ENCODE results near the gene NPHS1.

Gene NPHS1

GRCh38 chr19:35885225-35885738 lies 33.0 kb upstream of the NPHS1 start:
- H3K27ac ChIP-seq = no peak overlapping the region
- no peak for DNase-seq (ENCODE audit: low read depth, low spot score)
- TF ChIP-seq POLR2AphosphoS5 (IDR thresholded peaks at IDR 0.05; ENCODE audit: borderline replicate concordance, low read depth, low read length) (no peak), EZH2 (IDR thresholded peaks at IDR 0.05) (no peak), FOXP2 (optimal IDR thresholded peaks at IDR 0.05; ENCODE audit: control extremely low read depth, extremely low read length, insufficient read depth) (no peak)
- H3K36me3 ChIP-seq (ENCODE audit: insufficient read depth, low read length) = peaks cover 6% of the 10 kb centered on the region; the same call in 1 of the 2 replicates
- no peak overlapping the region for H3K9ac ChIP-seq (ENCODE audit: insufficient read length)
- H3K4me3 ChIP-seq = no peak overlapping the region
- no peaks in the 10 kb centered on the region for H3K9me3 ChIP-seq (ENCODE audit: low read depth, low read length)

GRCh38 chr19:35883882-35884281 lies 31.6 kb upstream of the NPHS1 start:
- Histone ChIP-seq H3K9me3 (ENCODE audit: low read depth, low read length) (no peaks in the 10 kb centered on the region), H3K36me3 (ENCODE audit: insufficient read depth, low read length) (no peaks in the 10 kb centered on the region; the same call in 1 of the 2 replicates), H3K27ac (no peak overlapping the region), H3K4me3 (no peak overlapping the region), H3K9ac (ENCODE audit: insufficient read length) (no peak overlapping the region)
- DNase-seq (ENCODE audit: low read depth, low spot score) = no peak
- no peak for TF ChIP-seq POLR2AphosphoS5 (IDR thresholded peaks at IDR 0.05; ENCODE audit: borderline replicate concordance, low read depth, low read length)
- TF ChIP-seq EZH2 (IDR thresholded peaks at IDR 0.05) = no peak
- no peak for TF ChIP-seq FOXP2 (optimal IDR thresholded peaks at IDR 0.05; ENCODE audit: control extremely low read depth, extremely low read length, insufficient read depth)

GRCh38 chr19:35882114-35882832 lies 30.0 kb upstream of the NPHS1 start:
- H3K9ac ChIP-seq (ENCODE audit: insufficient read length) = no peak overlapping the region
- H3K36me3 ChIP-seq (ENCODE audit: insufficient read depth, low read length) = no peaks in the 10 kb centered on the region
- no peaks in the 10 kb centered on the region for H3K9me3 ChIP-seq (ENCODE audit: low read depth, low read length)
- no peak overlapping the region for H3K27ac ChIP-seq
- H3K4me3 ChIP-seq = no peak overlapping the region
- DNase-seq (ENCODE audit: low read depth, low spot score) = no peak
- TF ChIP-seq EZH2 (IDR thresholded peaks at IDR 0.05) (no peak), POLR2AphosphoS5 (IDR thresholded peaks at IDR 0.05; ENCODE audit: borderline replicate concordance, low read depth, low read length) (no peak), FOXP2 (optimal IDR thresholded peaks at IDR 0.05; ENCODE audit: control extremely low read depth, extremely low read length, insufficient read depth) (no peak)

- Histone ChIP-seq H3K9ac (ENCODE audit: insufficient read length) (no peak overlapping the region), H3K9me3 (ENCODE audit: low read depth, low read length) (no peaks in the 10 kb centered on the region), H3K36me3 (ENCODE audit: insufficient read depth, low read length) (no peaks in the 10 kb centered on the region), H3K4me3 (no peak overlapping the region), H3K27ac (no peak overlapping the region)
- DNase-seq (ENCODE audit: low read depth, low spot score) = no peak
- no peak for TF ChIP-seq POLR2AphosphoS5 (IDR thresholded peaks at IDR 0.05; ENCODE audit: borderline replicate concordance, low read depth, low read length)
- TF ChIP-seq FOXP2 (optimal IDR thresholded peaks at IDR 0.05; ENCODE audit: control extremely low read depth, extremely low read length, insufficient read depth) = no peak
- TF ChIP-seq EZH2 (IDR thresholded peaks at IDR 0.05) = no peak
Measured at GRCh38 chr19:35879770-35880317, 27.5 kb upstream of the NPHS1 start.

GRCh38 chr19:35879068-35879467 lies 26.8 kb upstream of the NPHS1 start:
- no peaks in the 10 kb centered on the region for H3K9me3 ChIP-seq (ENCODE audit: low read depth, low read length)
- H3K27ac ChIP-seq = no peak overlapping the region
- no peaks in the 10 kb centered on the region for H3K36me3 ChIP-seq (ENCODE audit: insufficient read depth, low read length)
- DNase-seq (ENCODE audit: low read depth, low spot score) = no peak
- TF ChIP-seq POLR2AphosphoS5 (IDR thresholded peaks at IDR 0.05; ENCODE audit: borderline replicate concordance, low read depth, low read length) = no peak
- TF ChIP-seq FOXP2 (optimal IDR thresholded peaks at IDR 0.05; ENCODE audit: control extremely low read depth, extremely low read length, insufficient read depth) = no peak
- no peak overlapping the region for H3K4me3 ChIP-seq
- no peak overlapping the region for H3K9ac ChIP-seq (ENCODE audit: insufficient read length)

- Histone ChIP-seq H3K27ac (no peak overlapping the region), H3K9me3 (ENCODE audit: low read depth, low read length) (no peaks in the 10 kb centered on the region), H3K9ac (ENCODE audit: insufficient read length) (no peak overlapping the region), H3K36me3 (ENCODE audit: insufficient read depth, low read length) (no peaks in the 10 kb centered on the region), H3K4me3 (no peak overlapping the region)
- TF ChIP-seq FOXP2 (optimal IDR thresholded peaks at IDR 0.05; ENCODE audit: control extremely low read depth, extremely low read length, insufficient read depth) (no peak), EZH2 (IDR thresholded peaks at IDR 0.05) (no peak), POLR2AphosphoS5 (IDR thresholded peaks at IDR 0.05; ENCODE audit: borderline replicate concordance, low read depth, low read length) (no peak)
- no peak for DNase-seq (ENCODE audit: low read depth, low spot score)
Measured at GRCh38 chr19:35874392-35874930, 22.2 kb upstream of the NPHS1 start.

GRCh38 chr19:35872180-35872579 lies 19.9 kb upstream of the NPHS1 start:
- Histone ChIP-seq H3K27ac (no peak overlapping the region), H3K36me3 (ENCODE audit: insufficient read depth, low read length) (no peaks in the 10 kb centered on the region), H3K9ac (ENCODE audit: insufficient read length) (no peak overlapping the region), H3K9me3 (ENCODE audit: low read depth, low read length) (no peaks in the 10 kb centered on the region), H3K4me3 (no peak overlapping the region)
- DNase-seq (ENCODE audit: low read depth, low spot score) = no peak
- TF ChIP-seq FOXP2 (optimal IDR thresholded peaks at IDR 0.05; ENCODE audit: control extremely low read depth, extremely low read length, insufficient read depth) (no peak), POLR2AphosphoS5 (IDR thresholded peaks at IDR 0.05; ENCODE audit: borderline replicate concordance, low read depth, low read length) (no peak), EZH2 (IDR thresholded peaks at IDR 0.05) (no peak)

- H3K27ac ChIP-seq = no peak overlapping the region
- no peak for TF ChIP-seq FOXP2 (optimal IDR thresholded peaks at IDR 0.05; ENCODE audit: control extremely low read depth, extremely low read length, insufficient read depth)
- no peak for TF ChIP-seq EZH2 (IDR thresholded peaks at IDR 0.05)
- no peak for TF ChIP-seq POLR2AphosphoS5 (IDR thresholded peaks at IDR 0.05; ENCODE audit: borderline replicate concordance, low read depth, low read length)
- no peak overlapping the region for H3K4me3 ChIP-seq
Measured at GRCh38 chr19:35871611-35872010, 19.3 kb upstream of the NPHS1 start.

More at GRCh38 chr19:35871611-35872010, 19.3 kb upstream of the NPHS1 start:
- Histone ChIP-seq H3K9me3 (ENCODE audit: low read depth, low read length) (no peaks in the 10 kb centered on the region), H3K36me3 (ENCODE audit: insufficient read depth, low read length) (no peaks in the 10 kb centered on the region), H3K9ac (ENCODE audit: insufficient read length) (no peak overlapping the region)
- no peak for DNase-seq (ENCODE audit: low read depth, low spot score)

Measured in SK-N-MC (cell line).